ENCODE results near the gene SH3D19.

The SH3D19 gene

GRCh38 chr4:151231915-151232595, 93.3 kb downstream of the SH3D19 start:
- DNase-seq (ENCODE audit: low read depth, low spot score): no peak

GRCh38 chr4:151228189-151229119, 97.0 kb downstream of the SH3D19 start:
- no peak for DNase-seq (ENCODE audit: low read depth, low spot score)

GRCh38 chr4:151227731-151228130, 97.7 kb downstream of the SH3D19 start:
- DNase-seq (ENCODE audit: low read depth, low spot score): no peak

- no peak for DNase-seq (ENCODE audit: low read depth, low spot score)
These were observed 98.2 kb downstream of the SH3D19 start for GRCh38 chr4:151227172-151227571.

- no peak for DNase-seq (ENCODE audit: low read depth, low spot score)
These were observed 99.1 kb downstream of the SH3D19 start for GRCh38 chr4:151226004-151226932.

- no peak for DNase-seq (ENCODE audit: low read depth, low spot score)
These were observed 101.9 kb downstream of the SH3D19 start for GRCh38 chr4:151223465-151223864.

GRCh38 chr4:151219948-151220347, 105.5 kb downstream of the SH3D19 start:
- no peak for DNase-seq (ENCODE audit: low read depth, low spot score)

GRCh38 chr4:151219091-151219490, 106.3 kb downstream of the SH3D19 start:
- DNase-seq (ENCODE audit: low read depth, low spot score): no peak

- DNase-seq (ENCODE audit: low read depth, low spot score): no peak
These were observed 107.1 kb downstream of the SH3D19 start for GRCh38 chr4:151218343-151218742.

- no peak for DNase-seq (ENCODE audit: low read depth, low spot score)
These were observed 108.1 kb downstream of the SH3D19 start for GRCh38 chr4:151217326-151217725.

- no peak for DNase-seq (ENCODE audit: low read depth, low spot score)
These were observed 110.1 kb downstream of the SH3D19 start for GRCh38 chr4:151215295-151215694.

- no peak for DNase-seq (ENCODE audit: low read depth, low spot score)
These were observed 117.5 kb downstream of the SH3D19 start for GRCh38 chr4:151207868-151208267.

- no peak for DNase-seq (ENCODE audit: low read depth, low spot score)
These were observed 118.2 kb downstream of the SH3D19 start for GRCh38 chr4:151207186-151207585.

GRCh38 chr4:151206241-151207005, 119.0 kb downstream of the SH3D19 start:
- DNase-seq (ENCODE audit: low read depth, low spot score): no peak

GRCh38 chr4:151205722-151206121, 119.7 kb downstream of the SH3D19 start:
- DNase-seq (ENCODE audit: low read depth, low spot score): no peak

- no peak for DNase-seq (ENCODE audit: low read depth, low spot score)
These were observed 120.4 kb downstream of the SH3D19 start for GRCh38 chr4:151204925-151205524.

- DNase-seq (ENCODE audit: low read depth, low spot score): no peak
These were observed 122.5 kb downstream of the SH3D19 start for GRCh38 chr4:151202851-151203455.

GRCh38 chr4:151202381-151202780, 123.0 kb downstream of the SH3D19 start:
- DNase-seq (ENCODE audit: low read depth, low spot score): no peak

- DNase-seq (ENCODE audit: low read depth, low spot score): no peak
These were observed 125.8 kb downstream of the SH3D19 start for GRCh38 chr4:151199319-151200190.
